SU-DHL-6 (cell line): ENCODE results near the gene RAB17.

Source experiments
- H2AFZ ChIP-seq: fragments of 200-600 bp; sonication (generic); 2 replicates; pipeline ENCODE4 v1.6.1; 2014; ENCODE audit warnings: low read depth, mild to moderate bottlenecking, moderate library complexity, mixed read lengths, antibody characterized with exemption, low read length; ENCODE audit not compliant: severe bottlenecking
- H3F3A ChIP-seq: fragments of 200-600 bp; shearing (Covaris generic); 2 replicates; pipeline ENCODE4 v1.6.0; 2016; ENCODE audit warnings: antibody characterized with exemption, mild to moderate bottlenecking; ENCODE audit not compliant: insufficient read depth
- H3K27ac ChIP-seq: fragments of 200-600 bp; sonication (generic); 2 replicates; pipeline ENCODE4 v1.5.1; 2016; ENCODE audit warnings: low read depth, mild to moderate bottlenecking, low read length, moderate library complexity, mixed read lengths
- H3K27me3 ChIP-seq: fragments of 200-600 bp; sonication (generic), shearing (Covaris generic); 2 replicates; pipeline ENCODE4 v1.6.0; 2014; ENCODE audit warnings: mild to moderate bottlenecking, low read length
- H3K36me3 ChIP-seq: fragments of 200-600 bp; sonication (generic); 2 replicates; pipeline ENCODE4 v1.6.1; 2014; ENCODE audit warnings: mild to moderate bottlenecking, low read length, mixed read lengths
- H3K4me2 ChIP-seq: fragments of 300-600, 200-600 bp; shearing (Covaris generic), sonication (generic); 2 replicates; pipeline ENCODE4 v1.6.0; 2014; ENCODE audit warnings: low read length, low read depth, mild to moderate bottlenecking; ENCODE audit not compliant: poor library complexity, severe bottlenecking
- H3K4me3 ChIP-seq: fragments of 200-600 bp; sonication (generic); 2 replicates; pipeline ENCODE4 v1.5.1; 2014; ENCODE audit warnings: antibody characterized with exemption, low read length, mild to moderate bottlenecking, mixed read lengths; ENCODE audit not compliant: insufficient read depth, poor library complexity, severe bottlenecking
- H3K79me2 ChIP-seq: fragments of 200-600 bp; sonication (generic); 2 replicates; pipeline ENCODE4 v1.6.1; 2014; ENCODE audit warnings: mild to moderate bottlenecking, low read length, moderate library complexity; ENCODE audit not compliant: insufficient read depth
- H3K9ac ChIP-seq: fragments of 200-600 bp; sonication (generic); 2 replicates; pipeline ENCODE4 v1.7.0; 2014; ENCODE audit warnings: mild to moderate bottlenecking, low read length
- H3K9me2 ChIP-seq: fragments of 200-600 bp; sonication (generic); replicated peaks from 2 replicates; pipeline ENCODE4 v1.6.1; 2014; ENCODE audit warnings: low read length; ENCODE audit not compliant: insufficient read depth
- H3K9me3 ChIP-seq: fragments of 200-600 bp; sonication (generic); 2 replicates; pipeline ENCODE4 v1.6.1; 2014; ENCODE audit warnings: low read length, mixed read lengths; ENCODE audit not compliant: insufficient read depth
- H4K20me1 ChIP-seq: fragments of 200-600 bp; sonication (generic); 2 replicates; pipeline ENCODE4 v1.6.1; 2014; ENCODE audit warnings: low read depth, mild to moderate bottlenecking, antibody characterized with exemption, low read length, moderate library complexity, mixed read lengths
- CTCF ChIP-seq: fragments of 200-600 bp; sonication (generic); IDR thresholded peaks from one replicate; pipeline ENCODE4 v1.5.1; 2017; ENCODE audit warnings: antibody characterized with exemption, mild to moderate bottlenecking, low read length, moderate library complexity; ENCODE audit not compliant: insufficient read depth, poor library complexity, severe bottlenecking
- EZH2phosphoT487 ChIP-seq: fragments of 200-600 bp; sonication (generic), shearing (Covaris generic); conservative IDR thresholded peaks from 2 replicates; pipeline ENCODE4 v1.6.1; 2018; ENCODE audit warnings: mild to moderate bottlenecking, antibody characterized with exemption, low read length, moderate library complexity, mixed read lengths

The RAB17 gene

GRCh38 chr2:237557633-237558015, 32.9 kb downstream of the RAB17 start:
- no peak overlapping the region for H3K27ac ChIP-seq
- H4K20me1 ChIP-seq, result no peaks in the 10 kb centered on the region
- no peak overlapping the region for H3K4me3 ChIP-seq
- no peak overlapping the region for H3K9ac ChIP-seq
- H3K9me2 ChIP-seq, result no peaks in the 10 kb centered on the region
- no peaks in the 10 kb centered on the region for H3K79me2 ChIP-seq
- no peak overlapping the region for H3K4me2 ChIP-seq
- no peaks in the 10 kb centered on the region for H3F3A ChIP-seq
- no peak for TF ChIP-seq EZH2phosphoT487
- TF ChIP-seq CTCF, result no peak
- H3K9me3 ChIP-seq, result 0 out of 2 replicates have a peak, but pooled peaks cover 6% of the 10 kb centered on the region
- H3K27me3 ChIP-seq, result no peaks in the 10 kb centered on the region
- no peaks in the 10 kb centered on the region for H3K36me3 ChIP-seq
- no peak overlapping the region for H2AFZ ChIP-seq

- Histone ChIP-seq H3K9ac (no peak overlapping the region), H3K27ac (no peak overlapping the region), H4K20me1 (no peaks in the 10 kb centered on the region), H3F3A (no peaks in the 10 kb centered on the region), H3K4me2 (no peak overlapping the region), H3K27me3 (no peaks in the 10 kb centered on the region), H3K4me3 (no peak overlapping the region), H3K9me3 (0 out of 2 replicates have a peak, but pooled peaks cover 6% of the 10 kb centered on the region), H2AFZ (no peak overlapping the region), H3K36me3 (no peaks in the 10 kb centered on the region), H3K9me2 (no peaks in the 10 kb centered on the region), H3K79me2 (no peaks in the 10 kb centered on the region)
- no peak for TF ChIP-seq CTCF
- no peak for TF ChIP-seq EZH2phosphoT487
These were observed 33.5 kb downstream of the RAB17 start for GRCh38 chr2:237556773-237557632.

- Histone ChIP-seq H3K27ac (no peak overlapping the region), H3K79me2 (no peaks in the 10 kb centered on the region), H4K20me1 (no peaks in the 10 kb centered on the region), H2AFZ (no peak overlapping the region), H3K9me3 (0 out of 2 replicates have a peak, but pooled peaks cover 6% of the 10 kb centered on the region), H3F3A (no peaks in the 10 kb centered on the region), H3K27me3 (no peaks in the 10 kb centered on the region), H3K36me3 (no peaks in the 10 kb centered on the region), H3K9ac (no peak overlapping the region), H3K4me2 (no peak overlapping the region), H3K9me2 (no peaks in the 10 kb centered on the region), H3K4me3 (no peak overlapping the region)
- TF ChIP-seq EZH2phosphoT487, result no peak
These were observed 35.0 kb downstream of the RAB17 start for GRCh38 chr2:237555560-237555959.

- Histone ChIP-seq H3K27ac (no peak overlapping the region), H3F3A (no peaks in the 10 kb centered on the region), H2AFZ (no peak overlapping the region), H3K9me2 (no peaks in the 10 kb centered on the region), H3K9ac (no peak overlapping the region), H3K4me3 (no peak overlapping the region), H3K27me3 (no peaks in the 10 kb centered on the region), H3K4me2 (no peak overlapping the region), H3K9me3 (0 out of 2 replicates have a peak, but pooled peaks cover 6% of the 10 kb centered on the region), H3K79me2 (no peaks in the 10 kb centered on the region), H4K20me1 (no peaks in the 10 kb centered on the region), H3K36me3 (no peaks in the 10 kb centered on the region)
- TF ChIP-seq CTCF, result no peak
- no peak for TF ChIP-seq EZH2phosphoT487
These were observed 36.6 kb downstream of the RAB17 start for GRCh38 chr2:237553948-237554347.
